ENCODE results near the gene CACNB3.

DNA sequence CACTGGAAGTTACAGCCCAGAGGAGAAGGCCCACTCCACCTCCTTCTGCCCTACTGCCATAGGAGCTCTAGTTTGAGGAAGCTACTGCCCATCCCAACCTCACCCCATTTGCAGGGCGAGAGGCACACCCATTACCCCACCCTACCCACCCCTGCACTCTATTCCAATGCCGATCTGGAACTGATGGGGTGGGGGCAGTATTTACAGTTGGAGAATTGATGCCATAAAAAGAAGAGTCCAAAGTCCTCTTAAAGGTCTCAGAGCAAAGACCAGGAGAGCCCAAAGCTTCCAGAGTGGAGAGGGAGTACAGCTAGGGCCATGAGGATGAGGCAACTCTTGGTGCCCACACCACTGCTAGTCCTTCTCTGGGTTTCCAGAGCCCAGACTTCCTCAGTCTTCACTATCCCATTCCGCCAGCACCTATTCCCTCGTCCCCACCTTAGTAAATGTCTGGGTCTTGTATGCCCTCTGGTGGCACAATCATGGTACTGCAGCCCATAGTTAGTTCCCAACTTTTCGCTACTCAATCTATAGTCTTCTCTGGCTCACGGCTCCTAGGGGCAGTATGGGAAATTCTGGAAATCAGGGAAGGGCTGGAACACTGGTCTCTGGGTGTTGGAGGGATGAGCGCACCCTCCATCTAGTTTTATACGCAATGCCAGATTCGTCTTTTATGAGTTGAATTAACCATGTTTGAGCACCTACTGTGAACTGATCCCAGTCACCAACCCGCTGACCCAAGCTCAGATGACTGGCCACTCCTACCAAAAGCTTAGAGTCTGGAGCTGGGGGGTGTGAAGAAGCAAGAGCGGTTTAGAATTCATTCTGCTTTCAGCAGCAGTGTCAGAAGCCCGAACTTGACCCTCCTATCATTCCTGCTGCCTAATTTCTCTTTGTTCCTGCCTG lies 22.5 kb upstream of the CACNB3 start:
- TF ChIP-seq, protein P1, sequence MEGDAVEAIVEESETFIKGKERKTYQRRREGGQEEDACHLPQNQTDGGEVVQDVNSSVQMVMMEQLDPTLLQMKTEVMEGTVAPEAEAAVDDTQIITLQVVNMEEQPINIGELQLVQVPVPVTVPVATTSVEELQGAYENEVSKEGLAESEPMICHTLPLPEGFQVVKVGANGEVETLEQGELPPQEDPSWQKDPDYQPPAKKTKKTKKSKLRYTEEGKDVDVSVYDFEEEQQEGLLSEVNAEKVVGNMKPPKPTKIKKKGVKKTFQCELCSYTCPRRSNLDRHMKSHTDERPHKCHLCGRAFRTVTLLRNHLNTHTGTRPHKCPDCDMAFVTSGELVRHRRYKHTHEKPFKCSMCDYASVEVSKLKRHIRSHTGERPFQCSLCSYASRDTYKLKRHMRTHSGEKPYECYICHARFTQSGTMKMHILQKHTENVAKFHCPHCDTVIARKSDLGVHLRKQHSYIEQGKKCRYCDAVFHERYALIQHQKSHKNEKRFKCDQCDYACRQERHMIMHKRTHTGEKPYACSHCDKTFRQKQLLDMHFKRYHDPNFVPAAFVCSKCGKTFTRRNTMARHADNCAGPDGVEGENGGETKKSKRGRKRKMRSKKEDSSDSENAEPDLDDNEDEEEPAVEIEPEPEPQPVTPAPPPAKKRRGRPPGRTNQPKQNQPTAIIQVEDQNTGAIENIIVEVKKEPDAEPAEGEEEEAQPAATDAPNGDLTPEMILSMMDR (IDR thresholded peaks at IDR 0.05; ENCODE audit: low read depth, low read length, poor library complexity, severe bottlenecking) = peak; percentile 97
- no peak for TF ChIP-seq EZH2phosphoT487 (IDR thresholded peaks at IDR 0.05; ENCODE audit: borderline replicate concordance, low read length)

Measured in DOHH2 (cell line).